ENCODE data around the gene ZMAT3. TPM values are rescaled to one million over a fixed set of nuclear protein-coding genes. Genes with fewer than 3 reads are reported as not detected.

The ZMAT3 gene
- total and polyA plus RNA-seq, 2 of the 4 experiments (the other 2 are of a cell fraction), result 11.7 to 14.3 TPM

DNA sequence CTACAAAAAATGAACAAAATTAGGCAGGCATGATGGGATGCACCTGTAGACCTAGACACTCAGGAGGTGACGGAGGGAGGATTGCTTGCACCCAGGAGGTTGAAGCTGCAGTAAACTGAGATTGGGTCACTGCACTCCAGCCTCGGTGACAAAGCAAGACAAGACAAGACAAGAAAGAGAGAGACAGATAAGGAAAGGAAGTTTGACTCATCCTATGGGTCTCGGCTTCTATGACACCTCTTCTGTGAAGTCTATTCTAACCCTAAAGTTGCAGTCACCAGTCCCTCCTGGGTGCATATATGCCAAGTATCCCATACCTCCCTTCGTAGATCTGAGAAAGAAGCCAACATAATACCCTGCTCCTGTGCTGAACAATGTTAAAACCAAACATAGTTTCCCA lies 7.9 kb upstream of the ZMAT3 start:
- dilution Hi-C loops (cut with HindIII; ENCODE audit: low sequenced_read_pairs, unreplicated experiment) (no loop called here), intact Hi-C loops (cut with micrococcal nuclease) (no loop called here), in situ Hi-C loops (cut with MboI; ENCODE audit: low sequenced_read_pairs) (no loop called here)
- H4K5ac ChIP-seq (ENCODE audit: low read depth, low read length), result no peak overlapping the region
- no peak overlapping the region for H3K4ac ChIP-seq (ENCODE audit: low read depth, low read length)
- H3K4me1 ChIP-seq (ENCODE audit: control insufficient read depth, insufficient read depth, low read length), result no peaks in the 10 kb centered on the region
- no peak overlapping the region for H4K8ac ChIP-seq (ENCODE audit: low read depth in 2 of 2, low read length in 2 of 2)
- 100% methylated on average over 1 of the region's 4 CpGs; no CpG with 5 or more reads in 1 of the 2 experiments for WGBS, 2 experiments (ENCODE audit: extremely low coverage in 2 of 2, insufficient read length in 1 of 2)
- BruUV-seq (replicated peaks), result no TSS peak
- no peak overlapping the region for H2BK120ac ChIP-seq (ENCODE audit: low read depth, low read length)
- no peak overlapping the region for H2AK5ac ChIP-seq (ENCODE audit: low read depth, low read length)
- no peak overlapping the region for H4K91ac ChIP-seq (ENCODE audit: insufficient read depth, low read depth, low read length)
- no peaks in the 10 kb centered on the region for H4K20me1 ChIP-seq (ENCODE audit: insufficient read depth, low read length)
- H3K27me3 ChIP-seq (ENCODE audit: control insufficient read depth, insufficient read depth, low read length), result no peaks in the 10 kb centered on the region
- H2BK20ac ChIP-seq (ENCODE audit: low read depth, low read length), result no peak overlapping the region
- POLR2A ChIA-PET (ENCODE audit: unreplicated experiment), result no interaction called here
- no peaks in the 10 kb centered on the region for H3K36me3 ChIP-seq (ENCODE audit: control insufficient read depth, insufficient read depth, low read length)
- ATAC-seq (ENCODE audit: low read depth), result no peak
- CTCF ChIA-PET, result interaction anchor here (1.0 kb wide), 1 partner anchor 10 kb away, joined by 3 read pairs; no protein-coding TSS in a partner anchor
- H2BK15ac ChIP-seq (ENCODE audit: low read depth, low read length), result no peak overlapping the region
- H3K14ac ChIP-seq (replicated peaks; ENCODE audit: low read depth, low read length), result no peak overlapping the region
- H2AK9ac ChIP-seq (replicated peaks; ENCODE audit: low read depth, low read length, poor library complexity), result no peak overlapping the region
- no peaks in the 10 kb centered on the region for H3K9me1 ChIP-seq (ENCODE audit: insufficient read depth, low read length)
- DNase-seq, result no peak
- no peak overlapping the region for H3K9ac ChIP-seq (ENCODE audit: low read depth, low read length)
- no peak overlapping the region for H2AFZ ChIP-seq (replicated peaks; ENCODE audit: low read length, poor library complexity)
- H3K4me2 ChIP-seq (ENCODE audit: low read depth, low read length), result no peak overlapping the region
- no peak overlapping the region for H3K4me3 ChIP-seq (ENCODE audit: insufficient read depth, low read depth, low read length)
- no peak overlapping the region for H3K18ac ChIP-seq (ENCODE audit: low read depth, low read length)
- H2BK5ac ChIP-seq (ENCODE audit: low read depth, low read length, poor library complexity, severe bottlenecking), result no peak overlapping the region
- no peak overlapping the region for H3K23ac ChIP-seq (ENCODE audit: low read depth, low read length)
- no peaks in the 10 kb centered on the region for H3K79me1 ChIP-seq (ENCODE audit: low read depth in 1 of 2, low read length in 2 of 2)
- no peaks in the 10 kb centered on the region for H3K9me3 ChIP-seq (ENCODE audit: control insufficient read depth, insufficient read depth, low read length)
- H3K56ac ChIP-seq (ENCODE audit: extremely low read depth, insufficient read depth, low read length), result no peak overlapping the region
- H3K27ac ChIP-seq (ENCODE audit: insufficient read depth, low read length), result no peak overlapping the region
- TF ChIP-seq, protein P1, sequence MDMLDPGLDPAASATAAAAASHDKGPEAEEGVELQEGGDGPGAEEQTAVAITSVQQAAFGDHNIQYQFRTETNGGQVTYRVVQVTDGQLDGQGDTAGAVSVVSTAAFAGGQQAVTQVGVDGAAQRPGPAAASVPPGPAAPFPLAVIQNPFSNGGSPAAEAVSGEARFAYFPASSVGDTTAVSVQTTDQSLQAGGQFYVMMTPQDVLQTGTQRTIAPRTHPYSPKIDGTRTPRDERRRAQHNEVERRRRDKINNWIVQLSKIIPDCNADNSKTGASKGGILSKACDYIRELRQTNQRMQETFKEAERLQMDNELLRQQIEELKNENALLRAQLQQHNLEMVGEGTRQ (IDR thresholded peaks at IDR 0.05; ENCODE audit: low read depth, low read length), result no peak
- TF ChIP-seq NFE2L2 (IDR thresholded peaks at IDR 0.05; ENCODE audit: low read depth, low read length) (no peak), MXI1 (IDR thresholded peaks at IDR 0.05; ENCODE audit: borderline replicate concordance, low read depth, low read length) (no peak), FOS (IDR thresholded peaks at IDR 0.05; ENCODE audit: low read depth, low read length) (no peak), MAZ (IDR thresholded peaks at IDR 0.05; ENCODE audit: borderline replicate concordance, low read depth, low read length) (no peak), CEBPB (IDR thresholded peaks at IDR 0.05; ENCODE audit: low read depth, low read length) (no peak), POLR2A (IDR thresholded peaks at IDR 0.05; ENCODE audit: low read depth, low read length) (no peak), CHD1 (IDR thresholded peaks at IDR 0.05; ENCODE audit: low read depth, low read length) (no peak), RAD21 (IDR thresholded peaks at IDR 0.05; ENCODE audit: low read length) (no peak), RCOR1 (IDR thresholded peaks at IDR 0.05; ENCODE audit: insufficient replicate concordance, low read length) (no peak), BHLHE40 (IDR thresholded peaks at IDR 0.05; ENCODE audit: low read depth, low read length) (no peak), MAFK (IDR thresholded peaks at IDR 0.05; ENCODE audit: low read depth, low read length) (no peak), SMC3 (IDR thresholded peaks at IDR 0.05; ENCODE audit: low read depth, low read length) (no peak)
- TF ChIP-seq, protein P2, sequence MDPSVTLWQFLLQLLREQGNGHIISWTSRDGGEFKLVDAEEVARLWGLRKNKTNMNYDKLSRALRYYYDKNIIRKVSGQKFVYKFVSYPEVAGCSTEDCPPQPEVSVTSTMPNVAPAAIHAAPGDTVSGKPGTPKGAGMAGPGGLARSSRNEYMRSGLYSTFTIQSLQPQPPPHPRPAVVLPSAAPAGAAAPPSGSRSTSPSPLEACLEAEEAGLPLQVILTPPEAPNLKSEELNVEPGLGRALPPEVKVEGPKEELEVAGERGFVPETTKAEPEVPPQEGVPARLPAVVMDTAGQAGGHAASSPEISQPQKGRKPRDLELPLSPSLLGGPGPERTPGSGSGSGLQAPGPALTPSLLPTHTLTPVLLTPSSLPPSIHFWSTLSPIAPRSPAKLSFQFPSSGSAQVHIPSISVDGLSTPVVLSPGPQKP (IDR thresholded peaks at IDR 0.05; ENCODE audit: borderline replicate concordance, low read depth, low read length), result no peak
- TF ChIP-seq, protein P3, sequence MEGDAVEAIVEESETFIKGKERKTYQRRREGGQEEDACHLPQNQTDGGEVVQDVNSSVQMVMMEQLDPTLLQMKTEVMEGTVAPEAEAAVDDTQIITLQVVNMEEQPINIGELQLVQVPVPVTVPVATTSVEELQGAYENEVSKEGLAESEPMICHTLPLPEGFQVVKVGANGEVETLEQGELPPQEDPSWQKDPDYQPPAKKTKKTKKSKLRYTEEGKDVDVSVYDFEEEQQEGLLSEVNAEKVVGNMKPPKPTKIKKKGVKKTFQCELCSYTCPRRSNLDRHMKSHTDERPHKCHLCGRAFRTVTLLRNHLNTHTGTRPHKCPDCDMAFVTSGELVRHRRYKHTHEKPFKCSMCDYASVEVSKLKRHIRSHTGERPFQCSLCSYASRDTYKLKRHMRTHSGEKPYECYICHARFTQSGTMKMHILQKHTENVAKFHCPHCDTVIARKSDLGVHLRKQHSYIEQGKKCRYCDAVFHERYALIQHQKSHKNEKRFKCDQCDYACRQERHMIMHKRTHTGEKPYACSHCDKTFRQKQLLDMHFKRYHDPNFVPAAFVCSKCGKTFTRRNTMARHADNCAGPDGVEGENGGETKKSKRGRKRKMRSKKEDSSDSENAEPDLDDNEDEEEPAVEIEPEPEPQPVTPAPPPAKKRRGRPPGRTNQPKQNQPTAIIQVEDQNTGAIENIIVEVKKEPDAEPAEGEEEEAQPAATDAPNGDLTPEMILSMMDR (conservative IDR thresholded peaks at IDR 0.05; ENCODE audit: low read depth, low read length), result no peak

All from IMR-90 (cell line).